GM19397 (cell line): Measurements from ENCODE around the gene GPSM1.

Experiments used
- ATAC-seq: cut with Tn5 transposase; IDR thresholded peaks from one replicate; pipeline ENCODE4 v1.9.1; 2021; ENCODE audit warnings: mild to moderate bottlenecking, moderate library complexity; ENCODE audit not compliant: unreplicated experiment

GPSM1 gene

GRCh38 chr9:136304456-136304855 lies 22.9 kb upstream of the GPSM1 start:
- no peak for ATAC-seq

- no peak for ATAC-seq
These were observed 22.4 kb upstream of the GPSM1 start for GRCh38 chr9:136304981-136305380.

GRCh38 chr9:136305804-136306203 lies 21.5 kb upstream of the GPSM1 start:
- no peak for ATAC-seq

GRCh38 chr9:136306211-136307208 lies 20.8 kb upstream of the GPSM1 start:
- ATAC-seq: no peak

- no peak for ATAC-seq
These were observed 20.1 kb upstream of the GPSM1 start for GRCh38 chr9:136307215-136307750.

GRCh38 chr9:136308006-136308701 lies 19.2 kb upstream of the GPSM1 start:
- no peak for ATAC-seq

- no peak for ATAC-seq
These were observed 18.7 kb upstream of the GPSM1 start for GRCh38 chr9:136308702-136309053.

- no peak for ATAC-seq
These were observed 18.1 kb upstream of the GPSM1 start for GRCh38 chr9:136309101-136309801.

- ATAC-seq: no peak
These were observed 17.5 kb upstream of the GPSM1 start for GRCh38 chr9:136309806-136310220.

GRCh38 chr9:136310273-136311030 lies 16.9 kb upstream of the GPSM1 start:
- ATAC-seq: no peak

GRCh38 chr9:136311051-136312008 lies 16.0 kb upstream of the GPSM1 start:
- ATAC-seq: no peak

- ATAC-seq: no peak
These were observed 15.3 kb upstream of the GPSM1 start for GRCh38 chr9:136312009-136312375.

GRCh38 chr9:136312436-136312835 lies 14.9 kb upstream of the GPSM1 start:
- no peak for ATAC-seq

- ATAC-seq: no peak
These were observed 14.0 kb upstream of the GPSM1 start for GRCh38 chr9:136313111-136314055.

GRCh38 chr9:136314056-136314416 lies 13.3 kb upstream of the GPSM1 start:
- ATAC-seq: no peak

GRCh38 chr9:136314944-136315343 lies 12.4 kb upstream of the GPSM1 start:
- no peak for ATAC-seq

GRCh38 chr9:136316271-136316751 lies 11.0 kb upstream of the GPSM1 start:
- ATAC-seq: no peak
